Activated naive CD8-positive, alpha-beta T cell treated with anti-CD3 and anti-CD28 coated beads, Interleukin-2, amount 10 ng/mL, durations not matched to agents 7 days and 5 days (primary cell): Measurements from ENCODE around the gene FOXG1. TPM values are rescaled to one million over a fixed set of nuclear protein-coding genes. Genes with fewer than 3 reads are reported as not detected.
A peak's percentile ranks its signal among the peaks of the same experiment; 100 is the strongest.

ENCODE experiments used
- ATAC-seq: fragments of 150-1000 bp; cut with Tn5 transposase; one replicate; pipeline ENCODE4 v1.10.0; 2021; ENCODE audit warnings: low read depth, moderate library complexity
- POLR2A ChIA-PET: fragments of 350-600 bp; sonication (Branson Sonifier 250); formaldehyde crosslinking; loops from one replicate; lab custom pipeline; 2021; ENCODE audit warnings: antibody characterized with exemption; lab: Charles Lee
- DNase-seq: peaks from one replicate; pipeline ENCODE4 v3.0.0; 2021
- H3K27ac Mint-ChIP-seq: one replicate; pipeline ENCODE4 v1.8.0; 2022; ENCODE audit warnings: mild to moderate bottlenecking, mixed read lengths
- H3K27me3 Mint-ChIP-seq: one replicate; pipeline ENCODE4 v1.8.0; 2022; ENCODE audit warnings: mild to moderate bottlenecking, moderate library complexity, mixed read lengths
- H3K36me3 Mint-ChIP-seq: one replicate; pipeline ENCODE4 v1.8.0; 2021; ENCODE audit warnings: mild to moderate bottlenecking, mixed read lengths
- H3K4me1 Mint-ChIP-seq: one replicate; pipeline ENCODE4 v1.8.0; 2021; ENCODE audit warnings: mixed read lengths
- H3K4me3 Mint-ChIP-seq: one replicate; pipeline ENCODE4 v1.8.0; 2022; ENCODE audit warnings: mild to moderate bottlenecking, moderate library complexity, mixed read lengths
- H3K9me3 Mint-ChIP-seq: one replicate; pipeline ENCODE4 v1.8.0; 2021; ENCODE audit warnings: mixed read lengths
- total RNA-seq, 2 experiments: library from RNA; stranded (reverse); gene quantifications; one replicate each; pipeline ENCODE4 v1.2.3, GENCODE V29; 2021

Gene FOXG1
- total RNA-seq, 2 experiments from 2014 or later: not detected

DNA sequence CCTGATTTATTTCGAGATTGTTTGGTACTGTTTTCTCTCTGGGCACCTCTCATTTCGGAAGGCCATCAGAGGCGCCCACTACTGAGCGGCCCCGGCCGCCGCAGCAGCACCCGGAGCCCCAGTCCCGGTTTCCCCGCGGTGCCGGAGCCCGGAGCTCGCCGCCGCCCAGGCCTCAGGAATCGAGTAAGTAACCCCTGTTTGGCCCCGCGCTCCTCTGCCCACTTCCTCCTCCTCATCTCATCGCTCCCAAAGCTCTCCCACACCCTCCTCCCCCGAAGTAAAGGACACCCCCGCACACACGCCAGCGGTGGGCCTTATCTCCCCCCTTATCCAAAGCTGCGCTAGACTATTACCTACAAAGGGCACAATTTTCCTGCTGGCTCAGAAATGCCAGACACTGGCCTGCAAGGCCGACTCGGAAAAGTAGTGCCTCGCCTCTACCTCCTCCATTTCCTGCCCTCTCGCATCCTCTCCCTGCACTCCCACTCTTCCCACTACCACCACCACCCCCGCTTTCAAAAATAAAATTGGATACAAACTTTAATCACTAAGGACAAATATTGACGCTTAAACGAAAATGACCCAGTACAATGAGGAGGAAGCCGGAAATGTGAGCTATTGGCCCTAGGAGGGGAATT, 637 bp upstream of the FOXG1 start:
- POLR2A ChIA-PET: no interaction called here
- H3K27ac Mint-ChIP-seq: peak overlapping the region; percentile 78

DNA sequence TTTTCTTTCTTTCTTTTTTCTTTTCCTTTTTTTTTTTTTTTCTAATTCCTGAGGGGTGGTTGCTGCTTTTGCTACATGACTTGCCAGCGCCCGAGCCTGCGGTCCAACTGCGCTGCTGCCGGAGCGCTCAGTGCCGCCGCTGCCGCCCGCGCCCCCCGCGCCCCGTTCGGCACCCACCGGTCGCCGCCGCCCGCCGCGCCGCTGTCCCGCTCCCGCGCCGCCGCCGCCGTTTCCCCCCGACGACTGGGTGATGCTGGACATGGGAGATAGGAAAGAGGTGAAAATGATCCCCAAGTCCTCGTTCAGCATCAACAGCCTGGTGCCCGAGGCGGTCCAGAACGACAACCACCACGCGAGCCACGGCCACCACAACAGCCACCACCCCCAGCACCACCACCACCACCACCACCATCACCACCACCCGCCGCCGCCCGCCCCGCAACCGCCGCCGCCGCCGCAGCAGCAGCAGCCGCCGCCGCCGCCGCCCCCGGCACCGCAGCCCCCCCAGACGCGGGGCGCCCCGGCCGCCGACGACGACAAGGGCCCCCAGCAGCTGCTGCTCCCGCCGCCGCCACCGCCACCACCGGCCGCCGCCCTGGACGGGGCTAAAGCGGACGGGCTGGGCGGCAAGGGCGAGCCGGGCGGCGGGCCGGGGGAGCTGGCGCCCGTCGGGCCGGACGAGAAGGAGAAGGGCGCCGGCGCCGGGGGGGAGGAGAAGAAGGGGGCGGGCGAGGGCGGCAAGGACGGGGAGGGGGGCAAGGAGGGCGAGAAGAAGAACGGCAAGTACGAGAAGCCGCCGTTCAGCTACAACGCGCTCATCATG, 654 bp downstream of the FOXG1 start:
- ATAC-seq (no peak), DNase-seq (no peak)
- Mint-ChIP-seq H3K27ac (peak overlapping the region; percentile 70), H3K9me3 (peaks cover 2% of the 10 kb centered on the region), H3K4me1 (peaks cover 8% of the 10 kb centered on the region), H3K36me3 (peaks cover 2% of the 10 kb centered on the region), H3K27me3 (peaks cover 44% of the 10 kb centered on the region), H3K4me3 (no peak overlapping the region)
- POLR2A ChIA-PET: no interaction called here

More for the DNA sequence above, 637 bp upstream of the FOXG1 start:
- Mint-ChIP-seq H3K36me3 (peaks cover 2% of the 10 kb centered on the region), H3K4me1 (peaks cover 8% of the 10 kb centered on the region), H3K4me3 (peak overlapping the region; percentile 33), H3K27me3 (peaks cover 54% of the 10 kb centered on the region), H3K9me3 (peaks cover 2% of the 10 kb centered on the region)
- no peak for ATAC-seq
- DNase-seq: no peak

- Mint-ChIP-seq H3K27me3 (peaks cover 43% of the 10 kb centered on the region), H3K4me3 (peak overlapping the region; percentile 30), H3K36me3 (peaks cover 2% of the 10 kb centered on the region), H3K9me3 (peaks cover 2% of the 10 kb centered on the region), H3K4me1 (peaks cover 8% of the 10 kb centered on the region), H3K27ac (peak overlapping the region; percentile 83)
- no peak for ATAC-seq
- POLR2A ChIA-PET: no interaction called here
- DNase-seq: no peak
Measured at GRCh38 chr14:28767853-28768741, 1.5 kb downstream of the FOXG1 start.

DNA sequence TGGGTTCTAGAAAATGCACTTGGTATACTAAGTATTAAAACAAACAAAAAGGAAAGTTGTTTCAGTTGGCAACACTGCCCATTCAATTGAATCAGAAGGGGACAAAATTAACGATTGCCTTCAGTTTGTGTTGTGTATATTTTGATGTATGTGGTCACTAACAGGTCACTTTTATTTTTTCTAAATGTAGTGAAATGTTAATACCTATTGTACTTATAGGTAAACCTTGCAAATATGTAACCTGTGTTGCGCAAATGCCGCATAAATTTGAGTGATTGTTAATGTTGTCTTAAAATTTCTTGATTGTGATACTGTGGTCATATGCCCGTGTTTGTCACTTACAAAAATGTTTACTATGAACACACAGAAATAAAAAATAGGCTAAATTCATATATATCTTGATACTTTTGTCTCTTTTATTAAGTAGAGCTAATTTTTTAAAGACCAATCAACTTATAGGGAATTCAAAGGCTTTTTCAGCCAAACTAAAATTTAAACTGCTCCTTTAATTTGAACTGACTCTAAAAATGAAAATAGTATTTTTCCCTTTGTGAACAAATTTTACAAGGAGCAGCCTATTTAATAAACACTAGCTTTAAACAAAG, 2.8 kb downstream of the FOXG1 start:
- peaks cover 2% of the 10 kb centered on the region for H3K36me3 Mint-ChIP-seq
- ATAC-seq (no peak), DNase-seq (no peak)
- no peak overlapping the region for H3K4me3 Mint-ChIP-seq
- no peak overlapping the region for H3K27ac Mint-ChIP-seq
- peaks cover 9% of the 10 kb centered on the region for H3K4me1 Mint-ChIP-seq
- H3K27me3 Mint-ChIP-seq: peaks cover 49% of the 10 kb centered on the region
- POLR2A ChIA-PET: no interaction called here
- H3K9me3 Mint-ChIP-seq: peaks cover 2% of the 10 kb centered on the region

DNA sequence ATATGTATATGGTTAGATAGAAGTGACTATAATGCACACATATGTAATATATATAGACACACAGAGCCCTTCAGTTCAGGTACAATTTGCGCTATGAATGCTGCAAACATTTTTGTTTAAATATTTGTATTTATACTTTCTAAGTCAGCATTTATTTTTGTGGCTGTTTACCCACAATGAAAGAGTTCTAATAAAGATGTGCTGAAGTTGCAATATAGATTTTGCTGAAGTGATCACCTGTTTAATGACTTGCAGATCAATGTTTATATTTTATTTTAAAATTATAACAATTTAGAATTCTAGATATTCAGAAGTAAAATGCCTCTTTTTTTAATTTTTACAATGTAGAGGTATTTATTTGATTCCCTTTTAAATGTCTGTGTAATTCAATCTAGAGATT, 3.5 kb downstream of the FOXG1 start:
- POLR2A ChIA-PET: no interaction called here
- Mint-ChIP-seq H3K36me3 (peaks cover 2% of the 10 kb centered on the region), H3K4me3 (no peak overlapping the region), H3K9me3 (peaks cover 2% of the 10 kb centered on the region), H3K4me1 (peaks cover 9% of the 10 kb centered on the region), H3K27me3 (peaks cover 50% of the 10 kb centered on the region), H3K27ac (no peak overlapping the region)
- ATAC-seq: no peak
- no peak for DNase-seq

- no peak overlapping the region for H3K27ac Mint-ChIP-seq
- POLR2A ChIA-PET: no interaction called here
Measured at GRCh38 chr14:28770630-28771029, 4.0 kb downstream of the FOXG1 start.

GRCh38 chr14:28771168-28771567, 4.6 kb downstream of the FOXG1 start:
- Mint-ChIP-seq H3K27me3 (peaks cover 52% of the 10 kb centered on the region), H3K4me1 (peaks cover 3% of the 10 kb centered on the region), H3K9me3 (peaks cover 2% of the 10 kb centered on the region), H3K4me3 (no peak overlapping the region), H3K27ac (no peak overlapping the region), H3K36me3 (peaks cover 2% of the 10 kb centered on the region)
- ATAC-seq (no peak), DNase-seq (no peak)
- POLR2A ChIA-PET: no interaction called here

More at GRCh38 chr14:28770630-28771029, 4.0 kb downstream of the FOXG1 start:
- H3K4me3 Mint-ChIP-seq: no peak overlapping the region
- ATAC-seq (no peak), DNase-seq (no peak)
- H3K4me1 Mint-ChIP-seq: peaks cover 7% of the 10 kb centered on the region
- H3K36me3 Mint-ChIP-seq: peaks cover 2% of the 10 kb centered on the region
- peaks cover 50% of the 10 kb centered on the region for H3K27me3 Mint-ChIP-seq
- peaks cover 2% of the 10 kb centered on the region for H3K9me3 Mint-ChIP-seq

DNA sequence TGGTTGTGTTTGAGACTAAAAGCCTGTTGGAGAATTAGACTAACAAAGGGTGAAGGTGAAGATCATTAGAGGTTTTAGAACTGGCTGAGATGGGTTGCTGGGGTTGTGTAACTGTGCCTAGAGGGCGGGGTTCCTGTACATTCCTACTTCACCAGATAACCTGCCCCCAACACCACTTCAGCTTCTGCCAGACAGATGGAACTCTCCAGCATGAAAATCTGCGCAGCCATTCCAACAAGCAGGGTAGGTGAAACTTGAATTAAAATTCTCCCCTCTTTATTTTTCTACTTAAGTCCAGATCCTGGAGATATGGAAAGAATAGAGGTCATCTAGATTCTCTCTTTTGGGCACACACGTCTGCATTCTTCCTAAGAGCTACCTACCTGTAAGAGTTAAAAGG, 6.0 kb downstream of the FOXG1 start:
- Mint-ChIP-seq H3K4me1 (peaks cover 3% of the 10 kb centered on the region), H3K36me3 (peaks cover 2% of the 10 kb centered on the region), H3K27me3 (peaks cover 59% of the 10 kb centered on the region), H3K4me3 (no peak overlapping the region), H3K9me3 (peaks cover 2% of the 10 kb centered on the region), H3K27ac (no peak overlapping the region)
- DNase-seq: no peak
- POLR2A ChIA-PET: no interaction called here
- no peak for ATAC-seq

- no peak overlapping the region for H3K4me3 Mint-ChIP-seq
- no peak for ATAC-seq
- no peak overlapping the region for H3K27ac Mint-ChIP-seq
- H3K9me3 Mint-ChIP-seq: peaks cover 2% of the 10 kb centered on the region
- H3K27me3 Mint-ChIP-seq: peaks cover 57% of the 10 kb centered on the region
- POLR2A ChIA-PET: no interaction called here
- H3K4me1 Mint-ChIP-seq: peaks cover 1% of the 10 kb centered on the region
- no peak for DNase-seq
- H3K36me3 Mint-ChIP-seq: peaks cover 2% of the 10 kb centered on the region
Measured at GRCh38 chr14:28773176-28773575, 6.6 kb downstream of the FOXG1 start.

DNA sequence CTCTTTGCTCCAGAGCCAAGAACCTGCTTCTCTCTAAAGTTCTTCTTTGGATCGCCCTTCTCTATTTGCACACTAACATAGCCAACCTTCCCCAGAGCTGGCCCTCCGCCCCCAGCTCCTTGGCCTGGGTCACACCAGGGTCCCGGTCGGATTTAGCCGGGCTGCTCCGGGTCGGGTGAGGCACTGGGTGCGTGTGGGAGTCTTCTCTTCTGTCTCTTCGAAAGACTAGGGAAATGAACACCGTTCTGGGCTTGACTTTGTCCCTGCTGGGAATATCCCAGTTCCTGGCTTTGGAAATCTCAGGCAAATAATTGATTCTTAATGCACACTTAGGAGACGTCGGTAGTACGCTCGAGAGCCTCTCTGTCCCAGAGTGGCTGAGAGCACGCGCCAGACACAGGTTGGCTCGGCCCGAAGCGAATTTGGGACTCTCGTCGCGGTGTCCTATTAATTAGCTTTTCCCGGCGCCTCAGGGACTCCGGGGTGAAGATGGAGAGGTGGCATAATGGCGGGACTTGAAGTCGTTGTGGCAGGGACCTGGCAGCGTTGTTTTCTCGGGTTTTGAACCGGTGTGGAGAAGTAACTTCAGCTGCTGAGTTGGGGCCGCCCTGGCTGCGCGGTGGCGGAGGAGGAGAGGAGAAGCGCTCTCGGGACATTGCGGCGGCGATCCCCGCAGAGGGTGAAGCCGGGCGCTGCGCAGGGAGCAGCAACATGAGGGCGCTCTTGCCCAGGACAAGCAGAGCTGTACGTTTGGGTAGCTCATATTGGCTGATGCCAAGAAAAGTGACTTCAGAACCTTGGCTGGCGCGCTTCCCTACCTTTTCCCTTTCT, 7.5 kb downstream of the FOXG1 start:
- H3K27ac Mint-ChIP-seq: no peak overlapping the region
- no peak overlapping the region for H3K4me3 Mint-ChIP-seq
- no peak for DNase-seq
- POLR2A ChIA-PET: no interaction called here
- peaks cover 1% of the 10 kb centered on the region for H3K4me1 Mint-ChIP-seq
- no peaks in the 10 kb centered on the region for H3K36me3 Mint-ChIP-seq
- ATAC-seq: no peak
- H3K27me3 Mint-ChIP-seq: peaks cover 54% of the 10 kb centered on the region
- no peaks in the 10 kb centered on the region for H3K9me3 Mint-ChIP-seq

DNA sequence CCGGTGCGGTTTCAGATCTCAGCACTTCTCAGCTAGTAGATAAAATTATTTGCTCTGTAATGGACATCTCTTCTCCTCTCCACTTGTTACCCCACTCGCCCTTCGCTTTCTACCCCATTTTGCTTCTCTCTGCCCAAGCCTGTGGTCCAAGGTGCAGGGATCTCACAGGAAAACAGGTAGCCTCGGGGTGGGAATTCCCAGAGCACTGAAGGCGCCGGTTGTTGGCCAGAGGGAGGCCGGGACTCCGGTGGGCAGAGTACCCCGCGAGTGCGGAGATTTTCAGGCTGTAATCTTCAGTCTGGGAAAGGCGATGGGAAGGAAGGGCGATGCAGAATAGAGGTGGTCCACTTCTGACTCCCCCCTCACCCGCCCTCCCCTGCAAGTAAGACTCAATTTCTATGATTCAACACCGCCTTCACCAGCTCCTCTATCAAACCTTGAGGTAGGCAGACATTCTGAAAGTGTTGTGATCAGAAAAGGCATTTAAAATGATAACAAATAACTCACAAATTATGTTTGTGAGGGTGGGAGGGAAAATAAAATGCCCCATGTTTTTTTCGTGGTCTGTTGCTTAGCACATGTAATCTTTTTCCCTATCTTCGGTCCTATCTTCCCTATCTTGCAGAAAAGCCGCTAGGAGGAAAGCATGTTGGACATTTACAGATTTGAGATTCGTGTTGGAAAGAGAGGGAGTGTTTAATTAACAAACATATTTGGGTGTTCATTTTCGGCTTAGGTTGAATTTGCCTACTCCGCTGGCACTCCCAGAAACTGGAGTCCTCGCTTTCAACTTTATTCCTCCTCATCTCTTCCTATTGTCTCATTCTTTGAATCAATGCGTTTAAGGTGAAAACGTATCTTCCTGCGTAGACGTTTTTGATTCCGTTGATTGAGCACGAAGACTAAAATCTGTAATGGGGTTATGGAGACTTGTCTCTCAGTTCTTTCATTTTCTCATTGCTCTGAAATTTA, 8.5 kb downstream of the FOXG1 start:
- H3K9me3 Mint-ChIP-seq: no peaks in the 10 kb centered on the region
- peaks cover 1% of the 10 kb centered on the region for H3K4me1 Mint-ChIP-seq
- H3K27me3 Mint-ChIP-seq: peaks cover 54% of the 10 kb centered on the region
- ATAC-seq (no peak), DNase-seq (no peak)
- peak overlapping the region; percentile 65 for H3K27ac Mint-ChIP-seq
- POLR2A ChIA-PET: no interaction called here
- no peak overlapping the region for H3K4me3 Mint-ChIP-seq
- no peaks in the 10 kb centered on the region for H3K36me3 Mint-ChIP-seq
